Peyer's patch (tissue), 4 donors: ENCODE results near the gene SPON2. TPM values are rescaled to one million over a fixed set of nuclear protein-coding genes. Genes with fewer than 3 reads are reported as not detected.
A peak's percentile ranks its signal among the peaks of the same experiment; 100 is the strongest.

ENCODE experiments used
- DNase-seq, 3 donors: peaks; one replicate each; pipeline ENCODE4 v3.0.0-alpha.2; 2017 to 2019
- H3K27ac ChIP-seq, 4 donors: fragments of 200-600 bp; sonication (generic); one replicate each; pipeline ENCODE4 v1.5.1; 2016 to 2019
- H3K27me3 ChIP-seq, 2 donors: fragments of 200-600 bp; sonication (generic); one replicate each; pipeline ENCODE4 v1.5.1; 2019
- H3K36me3 ChIP-seq, 3 donors: fragments of 200-600 bp; sonication (generic); one replicate each; pipeline ENCODE4 v1.5.1; 2016 to 2019
- H3K4me1 ChIP-seq, 4 donors: fragments of 200-600 bp; sonication (generic); one replicate each; pipeline ENCODE4 v1.5.1; 2016 to 2019
- H3K4me3 ChIP-seq, 4 donors: fragments of 200-600 bp; sonication (generic); 1 replicate in 3 of 4; 2 replicates in 1 of 4; pipeline ENCODE4 v1.5.1; 2016 to 2019; ENCODE audit warnings: mild to moderate bottlenecking in 1 of 4
- H3K9me3 ChIP-seq, 4 donors: fragments of 200-600 bp; sonication (generic); one replicate each; pipeline ENCODE4 v1.5.1; 2016 to 2019; ENCODE audit warnings: mild to moderate bottlenecking in 1 of 4
- POLR2A ChIP-seq, 2 donors: fragments of 450-650 bp; IDR thresholded peaks; one replicate each; pipeline ENCODE4 v1.5.1; 2017; ENCODE audit warnings: antibody characterized with exemption in 2 of 2, mild to moderate bottlenecking in 2 of 2, moderate library complexity in 2 of 2
- total RNA-seq, 4 donors: library from RNA; depleted of rRNA; stranded (reverse); fragments of >200 nt; gene quantifications; one replicate each; pipeline ENCODE4 v1.1.0, GENCODE V29; 2016
- TF ChIP-seq, protein P1 (sequence below), 6 experiments: fragments of 450-650 bp in 4 of 6; fragments of 200-600 bp in 2 of 6; sonication (generic) in 1 of 6; IDR thresholded peaks; one replicate each; pipeline ENCODE4 v1.5.1; 2017 to 2019; ENCODE audit warnings: antibody characterized with exemption in 6 of 6, mild to moderate bottlenecking in 3 of 6, moderate library complexity in 1 of 6

The SPON2 gene
- total RNA-seq, 4 donors from 2014 or later = 64.3 to 519 (median 165) TPM

DNA sequence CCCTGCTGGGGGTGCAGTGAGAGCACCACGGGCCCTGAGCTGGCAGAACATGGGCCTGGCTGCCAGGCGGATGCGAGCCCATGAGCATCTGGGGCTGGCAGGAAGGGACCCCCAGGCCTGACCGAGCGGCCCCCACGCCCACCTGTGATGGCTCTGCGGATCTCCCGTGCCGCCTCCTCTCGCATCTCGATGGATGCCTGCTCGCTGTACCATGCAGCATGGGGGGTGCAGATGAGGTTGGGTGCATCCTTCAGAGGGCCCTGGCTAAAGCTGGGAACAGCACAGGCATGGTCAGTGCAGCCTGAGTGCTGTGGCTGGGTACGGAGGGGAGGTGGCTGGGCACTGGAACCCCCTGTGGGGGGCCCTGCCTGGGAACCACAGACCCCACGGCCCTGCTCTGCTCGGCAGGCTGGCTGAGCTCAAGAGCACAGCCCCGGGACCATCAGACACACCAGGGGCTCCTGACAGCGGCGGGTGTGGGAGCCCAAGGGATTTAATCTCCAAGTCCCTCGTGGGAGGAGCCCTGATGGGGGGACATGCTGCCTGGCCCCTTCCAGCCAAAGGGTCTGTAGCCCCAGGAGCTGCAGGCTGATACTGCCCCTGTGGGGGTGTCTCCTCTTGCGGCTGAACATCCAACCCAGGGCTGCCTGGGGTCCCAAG, 41.1 kb upstream of the SPON2 start:
- peaks cover 6 to 60% (median 27%) of the 10 kb centered on the region in 4 donors for H3K4me1 ChIP-seq
- H3K4me3 ChIP-seq = no peak overlapping the region
- DNase-seq = no peak
- H3K27me3 ChIP-seq = no peaks in the 10 kb centered on the region
- TF ChIP-seq, protein P1, sequence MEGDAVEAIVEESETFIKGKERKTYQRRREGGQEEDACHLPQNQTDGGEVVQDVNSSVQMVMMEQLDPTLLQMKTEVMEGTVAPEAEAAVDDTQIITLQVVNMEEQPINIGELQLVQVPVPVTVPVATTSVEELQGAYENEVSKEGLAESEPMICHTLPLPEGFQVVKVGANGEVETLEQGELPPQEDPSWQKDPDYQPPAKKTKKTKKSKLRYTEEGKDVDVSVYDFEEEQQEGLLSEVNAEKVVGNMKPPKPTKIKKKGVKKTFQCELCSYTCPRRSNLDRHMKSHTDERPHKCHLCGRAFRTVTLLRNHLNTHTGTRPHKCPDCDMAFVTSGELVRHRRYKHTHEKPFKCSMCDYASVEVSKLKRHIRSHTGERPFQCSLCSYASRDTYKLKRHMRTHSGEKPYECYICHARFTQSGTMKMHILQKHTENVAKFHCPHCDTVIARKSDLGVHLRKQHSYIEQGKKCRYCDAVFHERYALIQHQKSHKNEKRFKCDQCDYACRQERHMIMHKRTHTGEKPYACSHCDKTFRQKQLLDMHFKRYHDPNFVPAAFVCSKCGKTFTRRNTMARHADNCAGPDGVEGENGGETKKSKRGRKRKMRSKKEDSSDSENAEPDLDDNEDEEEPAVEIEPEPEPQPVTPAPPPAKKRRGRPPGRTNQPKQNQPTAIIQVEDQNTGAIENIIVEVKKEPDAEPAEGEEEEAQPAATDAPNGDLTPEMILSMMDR (IDR thresholded peaks at IDR 0.05) = no peak
- TF ChIP-seq POLR2A (IDR thresholded peaks at IDR 0.05) = no peak
- no peaks in the 10 kb centered on the region for H3K9me3 ChIP-seq
- H3K36me3 ChIP-seq = peaks cover 0 to 65% (median 0%) of the 10 kb centered on the region in 3 donors
- H3K27ac ChIP-seq = peak overlapping the region in 2 of 4 donors; percentile 26 to 43

GRCh38 chr4:1212546-1213335, 40.4 kb upstream of the SPON2 start:
- peaks cover 6 to 56% (median 25%) of the 10 kb centered on the region in 4 donors for H3K4me1 ChIP-seq
- no peak for DNase-seq
- H3K36me3 ChIP-seq = peaks cover 0 to 58% (median 0%) of the 10 kb centered on the region in 3 donors
- no peak for TF ChIP-seq POLR2A (IDR thresholded peaks at IDR 0.05)
- TF ChIP-seq, protein P1 (IDR thresholded peaks at IDR 0.05) = no peak
- H3K4me3 ChIP-seq = no peak overlapping the region
- H3K27me3 ChIP-seq = no peaks in the 10 kb centered on the region
- H3K27ac ChIP-seq = peak overlapping the region in 3 of 4 donors; percentile 25 to 55 (median 33)
- H3K9me3 ChIP-seq = no peaks in the 10 kb centered on the region

DNA sequence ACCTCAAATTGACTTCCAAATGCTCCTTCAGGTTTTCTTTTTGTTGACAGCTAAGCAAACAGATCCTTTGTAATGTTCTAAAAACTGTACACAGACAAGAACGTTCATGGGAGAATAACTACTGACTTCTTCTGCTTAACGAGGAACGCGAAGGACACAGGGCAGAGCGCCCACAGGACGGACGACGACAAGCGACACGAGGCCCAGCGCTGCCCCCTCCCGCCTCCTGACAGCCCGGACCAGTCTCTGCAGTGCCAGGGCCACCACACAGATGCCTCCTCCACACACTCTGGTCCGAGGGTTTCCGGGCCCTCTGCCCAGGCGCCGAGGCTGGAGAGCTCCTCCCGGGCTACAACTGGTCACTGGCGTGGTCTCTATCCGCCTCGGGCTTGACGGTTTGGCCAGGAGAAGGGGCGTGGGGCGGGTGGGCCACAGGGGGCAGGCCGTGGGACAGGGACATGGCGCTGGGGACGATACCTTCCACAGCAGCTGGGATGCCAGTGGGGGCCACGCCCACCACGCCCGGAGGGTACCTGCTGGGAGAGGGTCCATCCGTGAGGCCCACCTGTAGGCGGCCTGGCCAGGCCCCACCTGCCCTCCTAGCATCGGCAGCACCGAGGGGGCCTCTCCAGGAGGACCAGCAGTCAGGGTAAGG, 39.6 kb upstream of the SPON2 start:
- peaks cover 0 to 53% (median 19%) of the 10 kb centered on the region in 4 donors for H3K4me1 ChIP-seq
- peaks cover 0 to 52% (median 0%) of the 10 kb centered on the region in 3 donors for H3K36me3 ChIP-seq
- H3K9me3 ChIP-seq = no peaks in the 10 kb centered on the region
- H3K27me3 ChIP-seq = no peaks in the 10 kb centered on the region
- H3K27ac ChIP-seq = peak overlapping the region in 2 of 4 donors; percentile 33 to 55
- H3K4me3 ChIP-seq = no peak overlapping the region
- TF ChIP-seq POLR2A (IDR thresholded peaks at IDR 0.05) = no peak
- TF ChIP-seq, protein P1 (IDR thresholded peaks at IDR 0.05) = no peak
- DNase-seq = peak in 1 of 3 donors; percentile 46

DNA sequence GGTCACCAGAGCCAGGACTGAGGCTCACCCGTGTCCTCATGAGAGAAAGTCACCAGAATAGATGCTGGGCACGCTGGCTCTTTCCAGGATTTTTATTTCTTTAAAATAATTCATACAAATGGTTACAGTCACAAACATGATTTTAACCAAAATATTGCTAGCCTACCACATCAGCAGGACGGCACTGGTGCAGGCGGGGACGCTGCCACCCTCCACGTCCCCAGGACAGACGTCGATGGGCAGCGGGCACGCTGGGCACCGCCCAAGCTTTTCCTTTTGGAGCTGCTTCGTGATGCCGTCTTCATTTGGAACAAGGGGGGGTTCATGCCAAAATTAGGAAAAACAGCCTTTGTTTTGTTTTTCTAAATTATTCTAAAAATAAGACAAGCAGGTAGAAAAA, 39.0 kb upstream of the SPON2 start:
- TF ChIP-seq POLR2A (IDR thresholded peaks at IDR 0.05) = no peak
- DNase-seq = peak in 2 of 3 donors; percentile 25 to 33
- Histone ChIP-seq H3K27me3 (no peaks in the 10 kb centered on the region), H3K27ac (peak overlapping the region in 1 of 4 donors; percentile 81), H3K4me1 (peaks cover 0 to 52% (median 12%) of the 10 kb centered on the region in 4 donors), H3K4me3 (no peak overlapping the region), H3K9me3 (no peaks in the 10 kb centered on the region), H3K36me3 (peaks cover 0 to 46% (median 0%) of the 10 kb centered on the region in 3 donors)

- DNase-seq = peak in 2 of 3 donors; percentile 42
- no peak for TF ChIP-seq POLR2A (IDR thresholded peaks at IDR 0.05)
- TF ChIP-seq, protein P1 (IDR thresholded peaks at IDR 0.05) = no peak
- H3K36me3 ChIP-seq = peaks cover 0 to 42% (median 0%) of the 10 kb centered on the region in 3 donors
These were observed 38.6 kb upstream of the SPON2 start for GRCh38 chr4:1210971-1211370.

More at GRCh38 chr4:1210971-1211370, 38.6 kb upstream of the SPON2 start:
- no peaks in the 10 kb centered on the region for H3K9me3 ChIP-seq
- H3K27ac ChIP-seq = peak overlapping the region in 2 of 4 donors; percentile 71 to 81
- no peaks in the 10 kb centered on the region for H3K27me3 ChIP-seq
- peaks cover 0 to 52% (median 8%) of the 10 kb centered on the region in 4 donors for H3K4me1 ChIP-seq
- H3K4me3 ChIP-seq = no peak overlapping the region
